CD4-positive, alpha-beta T cell treated with Interleukin-4 for 1 hour (primary cell): ENCODE data around the gene MAP2K5.
A peak's percentile ranks its signal among the peaks of the same experiment; 100 is the strongest.

Experiments used
- DNase-seq, 2 donors: peaks; one replicate each; pipeline ENCODE4 v3.0.0-alpha.2; 2020 to 2022

The MAP2K5 gene

GRCh38 chr15:67845974-67846373, 303.5 kb downstream of the MAP2K5 start:
- no peak for DNase-seq

- no peak for DNase-seq
Observed at GRCh38 chr15:67849538-67849937, 307.0 kb downstream of the MAP2K5 start.

GRCh38 chr15:67850336-67850735, 307.8 kb downstream of the MAP2K5 start:
- DNase-seq = no peak

- DNase-seq = peak in 1 of 2 donors; percentile 56
Observed at GRCh38 chr15:67850994-67851571, 308.6 kb downstream of the MAP2K5 start.

- DNase-seq = no peak
Observed at GRCh38 chr15:67852418-67852817, 309.9 kb downstream of the MAP2K5 start.

GRCh38 chr15:67853454-67853853, 311.0 kb downstream of the MAP2K5 start:
- DNase-seq = no peak

GRCh38 chr15:67854358-67854757, 311.9 kb downstream of the MAP2K5 start:
- no peak for DNase-seq

- DNase-seq = no peak
Observed at GRCh38 chr15:67855842-67856241, 313.3 kb downstream of the MAP2K5 start.
